Liver (tissue), 9 donors: ENCODE measurements around the gene LRRC71. TPM values are rescaled to one million over a fixed set of nuclear protein-coding genes. Genes with fewer than 3 reads are reported as not detected.

Experiments used
- DNase-seq: peaks from one replicate; pipeline ENCODE4 v3.0.0-alpha.2; 2017; ENCODE audit warnings: low spot score
- H3K27ac ChIP-seq, 2 donors: one replicate each; pipeline ENCODE4 v1.7.0; 2013; ENCODE audit warnings: inconsistent platforms in 2 of 2, low read length in 2 of 2, control low read depth in 1 of 2, low read depth in 1 of 2, mild to moderate bottlenecking in 1 of 2
- H3K27me3 ChIP-seq, 4 donors: one replicate each; pipeline versions ENCODE4 v1.6.1 to v1.7.0; 2013; ENCODE audit warnings: low read length in 3 of 4, inconsistent platforms in 1 of 4, mild to moderate bottlenecking in 1 of 4, moderate library complexity in 1 of 4; ENCODE audit not compliant: control insufficient read depth in 4 of 4, insufficient read depth in 4 of 4
- H3K36me3 ChIP-seq, 4 donors: one replicate each; pipeline versions ENCODE4 v1.6.1 to v1.7.0; 2013; ENCODE audit warnings: low read length in 3 of 4, mild to moderate bottlenecking in 3 of 4, low read depth in 1 of 4, moderate library complexity in 1 of 4; ENCODE audit not compliant: control insufficient read depth in 4 of 4, insufficient read depth in 3 of 4
- H3K4me1 ChIP-seq, 4 donors: one replicate each; pipeline versions ENCODE4 v1.6.1 to v1.7.0; 2013; ENCODE audit warnings: low read length in 3 of 4, mild to moderate bottlenecking in 3 of 4, moderate library complexity in 1 of 4; ENCODE audit not compliant: control insufficient read depth in 4 of 4, insufficient read depth in 4 of 4
- H3K4me3 ChIP-seq, 3 donors: one replicate each; pipeline versions ENCODE4 v1.6.1 to v1.7.0; 2013; ENCODE audit warnings: low read length in 3 of 3, control low read depth in 1 of 3, low read depth in 1 of 3, mild to moderate bottlenecking in 1 of 3
- H3K9ac ChIP-seq, 2 donors: one replicate each; pipeline ENCODE4 v1.7.0; 2013; ENCODE audit warnings: low read length in 2 of 2, mild to moderate bottlenecking in 2 of 2, moderate library complexity in 2 of 2, control low read depth in 1 of 2, low read depth in 1 of 2
- H3K9me3 ChIP-seq, 4 donors: one replicate each; pipeline versions ENCODE4 v1.6.1 to v1.7.0; 2013; ENCODE audit warnings: low read length in 3 of 4; ENCODE audit not compliant: control insufficient read depth in 4 of 4
- EGR1 ChIP-seq, 2 donors: IDR thresholded peaks; 2 replicates each; pipeline ENCODE4 v1.6.1; 2016 to 2018; ENCODE audit warnings: antibody characterized with exemption in 2 of 2, low read depth in 2 of 2
- FOXA1 ChIP-seq: IDR thresholded peaks from 2 replicates; pipeline ENCODE4 v1.6.1; 2016; ENCODE audit warnings: antibody characterized with exemption
- FOXA2 ChIP-seq: IDR thresholded peaks from 2 replicates; pipeline ENCODE4 v1.6.1; 2016; ENCODE audit warnings: antibody characterized with exemption
- GABPA ChIP-seq, 2 donors: IDR thresholded peaks in 1 of 2; conservative IDR thresholded peaks in 1 of 2; 2 replicates each; pipeline ENCODE4 v1.6.1; 2016; ENCODE audit warnings: antibody characterized with exemption in 2 of 2, mild to moderate bottlenecking in 1 of 2, moderate library complexity in 1 of 2
- NR2F2 ChIP-seq: IDR thresholded peaks from 2 replicates; pipeline ENCODE4 v1.6.1; 2016; ENCODE audit warnings: antibody characterized with exemption
- RAD21 ChIP-seq, 2 donors: IDR thresholded peaks; 2 replicates each; pipeline ENCODE4 v1.6.1; 2016; ENCODE audit warnings: antibody characterized with exemption in 2 of 2, mild to moderate bottlenecking in 2 of 2
- SP1 ChIP-seq: IDR thresholded peaks from 2 replicates; pipeline ENCODE4 v1.6.1; 2018; ENCODE audit warnings: antibody characterized with exemption, mild to moderate bottlenecking
- YY1 ChIP-seq: IDR thresholded peaks from 2 replicates; pipeline ENCODE4 v1.6.1; 2016; ENCODE audit warnings: antibody characterized with exemption, mild to moderate bottlenecking
- WGBS: extraction: QIAGEN DNeasy Blood & Tissue Kit; methylation state at CpG from one replicate; pipeline ENCODE4 v1.1.7; 2013; 5-methylcytosine and 5-hydroxymethylcytosine counted together
- polyA plus RNA-seq, 2 donors: library from polyadenylated mRNA; stranded (reverse) in 1 of 2; unstranded in 1 of 2; fragments of 200-250 nt in 1 of 2; fragments of >200 nt in 1 of 2; fragmentation: Nextera tagmentation in 1 of 2; extraction: Ambion mirVana in 1 of 2; gene quantifications; one replicate each; pipeline versions ENCODE4 v1.2.1 to v1.2.3, GENCODE V29; 2013 to 2015
- total RNA-seq, 2 donors: library from RNA; depleted of rRNA; stranded (reverse); fragments of >200 nt; gene quantifications; one replicate each; pipeline ENCODE4 v1.2.3, GENCODE V29; 2014
- TF ChIP-seq, protein P1 (sequence below): fragments of 150-350 bp; IDR thresholded peaks from 2 replicates; pipeline ENCODE4 v1.5.1; 2017; ENCODE audit warnings: improper control_type of control experiment, low read depth, low read length; ENCODE audit not compliant: missing input control
- TF ChIP-seq, protein P2 (sequence below): IDR thresholded peaks from 2 replicates; pipeline ENCODE4 v1.6.1; 2016; ENCODE audit warnings: antibody characterized with exemption
- TF ChIP-seq, protein P3 (sequence below): IDR thresholded peaks from 2 replicates; pipeline ENCODE4 v1.6.1; 2016; ENCODE audit warnings: antibody characterized with exemption
- TF ChIP-seq, protein P4 (sequence below): IDR thresholded peaks from 2 replicates; pipeline ENCODE4 v1.6.1; 2016; ENCODE audit warnings: antibody characterized with exemption
- TF ChIP-seq, protein P5 (sequence below): IDR thresholded peaks from 2 replicates; pipeline ENCODE4 v1.6.1; 2016; ENCODE audit warnings: antibody characterized with exemption, mild to moderate bottlenecking
- donor health status: healthy.
- donor health status: healthy.
- donor health status: healthy.
- donor health status: healthy.
- donor health status: healthy.

The LRRC71 gene
- total and polyA plus RNA-seq, 4 donors: 0.10 TPM; not detected in 3

DNA sequence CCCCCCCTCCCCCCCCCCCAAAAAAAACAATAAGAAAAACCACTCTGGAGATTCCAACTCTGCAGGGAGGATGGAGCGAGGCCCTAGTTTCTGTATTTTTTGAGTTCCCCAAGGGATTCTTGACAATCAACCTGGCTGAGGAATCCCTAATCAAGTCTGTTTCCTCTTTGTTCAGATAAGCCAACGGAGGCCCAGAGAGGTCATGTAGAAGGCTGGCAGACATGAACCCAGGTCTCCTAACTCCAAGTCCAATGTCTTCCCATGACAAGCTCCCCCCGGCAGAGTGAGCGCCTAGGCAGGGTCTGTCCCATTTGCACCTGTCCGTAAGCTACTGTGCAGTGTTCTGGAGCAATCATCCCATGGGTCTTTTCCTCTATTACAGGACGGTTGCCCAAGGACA is 39.5 kb downstream of the LRRC71 start (continued):
- TF ChIP-seq, protein P1, sequence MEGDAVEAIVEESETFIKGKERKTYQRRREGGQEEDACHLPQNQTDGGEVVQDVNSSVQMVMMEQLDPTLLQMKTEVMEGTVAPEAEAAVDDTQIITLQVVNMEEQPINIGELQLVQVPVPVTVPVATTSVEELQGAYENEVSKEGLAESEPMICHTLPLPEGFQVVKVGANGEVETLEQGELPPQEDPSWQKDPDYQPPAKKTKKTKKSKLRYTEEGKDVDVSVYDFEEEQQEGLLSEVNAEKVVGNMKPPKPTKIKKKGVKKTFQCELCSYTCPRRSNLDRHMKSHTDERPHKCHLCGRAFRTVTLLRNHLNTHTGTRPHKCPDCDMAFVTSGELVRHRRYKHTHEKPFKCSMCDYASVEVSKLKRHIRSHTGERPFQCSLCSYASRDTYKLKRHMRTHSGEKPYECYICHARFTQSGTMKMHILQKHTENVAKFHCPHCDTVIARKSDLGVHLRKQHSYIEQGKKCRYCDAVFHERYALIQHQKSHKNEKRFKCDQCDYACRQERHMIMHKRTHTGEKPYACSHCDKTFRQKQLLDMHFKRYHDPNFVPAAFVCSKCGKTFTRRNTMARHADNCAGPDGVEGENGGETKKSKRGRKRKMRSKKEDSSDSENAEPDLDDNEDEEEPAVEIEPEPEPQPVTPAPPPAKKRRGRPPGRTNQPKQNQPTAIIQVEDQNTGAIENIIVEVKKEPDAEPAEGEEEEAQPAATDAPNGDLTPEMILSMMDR: no peak

DNA sequence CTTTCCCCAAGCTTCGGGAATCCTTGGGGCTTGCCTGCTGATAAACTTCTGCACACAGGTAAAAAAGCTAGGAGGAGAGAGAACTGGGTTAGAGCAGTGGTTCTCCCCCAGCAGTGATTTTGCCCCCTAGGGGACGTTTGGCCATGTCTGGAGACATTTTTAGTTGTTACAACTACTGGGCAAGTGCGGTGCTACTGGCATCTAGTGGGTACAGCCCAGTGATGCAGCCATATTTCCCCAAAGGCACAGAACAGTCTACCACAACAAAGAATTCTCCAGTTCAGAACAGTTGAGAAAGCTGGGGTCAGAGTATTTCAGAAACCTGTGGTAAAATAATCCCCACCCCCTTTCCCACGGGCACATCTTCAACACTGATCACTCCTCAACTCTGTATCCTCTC is 41.3 kb downstream of the LRRC71 start:
- no peak overlapping the region for H3K9ac ChIP-seq
- WGBS: 83% methylated on average over 4 of the region's 4 CpGs
- no peak overlapping the region for H3K27ac ChIP-seq
- no peak overlapping the region for H3K4me3 ChIP-seq
- peaks cover 6 to 63% (median 44%) of the 10 kb centered on the region in 4 donors for H3K36me3 ChIP-seq
- H3K27me3 ChIP-seq: no peaks in the 10 kb centered on the region
- TF ChIP-seq, protein P2, sequence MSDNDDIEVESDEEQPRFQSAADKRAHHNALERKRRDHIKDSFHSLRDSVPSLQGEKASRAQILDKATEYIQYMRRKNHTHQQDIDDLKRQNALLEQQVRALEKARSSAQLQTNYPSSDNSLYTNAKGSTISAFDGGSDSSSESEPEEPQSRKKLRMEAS: no peak
- no peak for TF ChIP-seq RAD21 (IDR thresholded peaks at IDR 0.05)
- no peak for TF ChIP-seq FOXA1
- TF ChIP-seq, protein P3, sequence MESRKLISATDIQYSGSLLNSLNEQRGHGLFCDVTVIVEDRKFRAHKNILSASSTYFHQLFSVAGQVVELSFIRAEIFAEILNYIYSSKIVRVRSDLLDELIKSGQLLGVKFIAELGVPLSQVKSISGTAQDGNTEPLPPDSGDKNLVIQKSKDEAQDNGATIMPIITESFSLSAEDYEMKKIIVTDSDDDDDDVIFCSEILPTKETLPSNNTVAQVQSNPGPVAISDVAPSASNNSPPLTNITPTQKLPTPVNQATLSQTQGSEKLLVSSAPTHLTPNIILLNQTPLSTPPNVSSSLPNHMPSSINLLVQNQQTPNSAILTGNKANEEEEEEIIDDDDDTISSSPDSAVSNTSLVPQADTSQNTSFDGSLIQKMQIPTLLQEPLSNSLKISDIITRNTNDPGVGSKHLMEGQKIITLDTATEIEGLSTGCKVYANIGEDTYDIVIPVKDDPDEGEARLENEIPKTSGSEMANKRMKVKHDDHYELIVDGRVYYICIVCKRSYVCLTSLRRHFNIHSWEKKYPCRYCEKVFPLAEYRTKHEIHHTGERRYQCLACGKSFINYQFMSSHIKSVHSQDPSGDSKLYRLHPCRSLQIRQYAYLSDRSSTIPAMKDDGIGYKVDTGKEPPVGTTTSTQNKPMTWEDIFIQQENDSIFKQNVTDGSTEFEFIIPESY: no peak
- no peak for TF ChIP-seq SP1
- TF ChIP-seq, protein P4, sequence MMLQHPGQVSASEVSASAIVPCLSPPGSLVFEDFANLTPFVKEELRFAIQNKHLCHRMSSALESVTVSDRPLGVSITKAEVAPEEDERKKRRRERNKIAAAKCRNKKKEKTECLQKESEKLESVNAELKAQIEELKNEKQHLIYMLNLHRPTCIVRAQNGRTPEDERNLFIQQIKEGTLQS: no peak
- TF ChIP-seq NR2F2: no peak
- TF ChIP-seq YY1: no peak
- no peak for DNase-seq
- H3K4me1 ChIP-seq: no peaks in the 10 kb centered on the region
- no peaks in the 10 kb centered on the region for H3K9me3 ChIP-seq

DNA sequence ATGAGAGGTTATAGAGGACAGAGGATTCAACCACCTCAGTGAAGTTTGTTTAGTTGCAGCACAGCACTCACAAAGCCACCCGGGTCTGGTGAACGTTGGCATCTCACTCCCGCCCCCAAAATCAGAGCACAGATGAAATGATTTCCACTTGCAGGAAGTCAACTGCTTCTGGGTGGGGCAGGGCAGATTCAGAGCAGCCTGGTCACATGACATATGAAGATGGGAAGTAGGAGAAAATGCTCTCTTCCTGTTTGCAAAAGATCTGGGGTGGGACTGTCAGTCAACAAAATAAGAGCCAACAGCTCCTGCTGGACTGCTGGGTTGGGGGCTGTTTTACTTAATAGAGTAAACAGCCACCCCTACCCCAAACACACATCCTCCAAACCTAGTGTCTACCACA is 43.2 kb downstream of the LRRC71 start:
- TF ChIP-seq, protein P5, sequence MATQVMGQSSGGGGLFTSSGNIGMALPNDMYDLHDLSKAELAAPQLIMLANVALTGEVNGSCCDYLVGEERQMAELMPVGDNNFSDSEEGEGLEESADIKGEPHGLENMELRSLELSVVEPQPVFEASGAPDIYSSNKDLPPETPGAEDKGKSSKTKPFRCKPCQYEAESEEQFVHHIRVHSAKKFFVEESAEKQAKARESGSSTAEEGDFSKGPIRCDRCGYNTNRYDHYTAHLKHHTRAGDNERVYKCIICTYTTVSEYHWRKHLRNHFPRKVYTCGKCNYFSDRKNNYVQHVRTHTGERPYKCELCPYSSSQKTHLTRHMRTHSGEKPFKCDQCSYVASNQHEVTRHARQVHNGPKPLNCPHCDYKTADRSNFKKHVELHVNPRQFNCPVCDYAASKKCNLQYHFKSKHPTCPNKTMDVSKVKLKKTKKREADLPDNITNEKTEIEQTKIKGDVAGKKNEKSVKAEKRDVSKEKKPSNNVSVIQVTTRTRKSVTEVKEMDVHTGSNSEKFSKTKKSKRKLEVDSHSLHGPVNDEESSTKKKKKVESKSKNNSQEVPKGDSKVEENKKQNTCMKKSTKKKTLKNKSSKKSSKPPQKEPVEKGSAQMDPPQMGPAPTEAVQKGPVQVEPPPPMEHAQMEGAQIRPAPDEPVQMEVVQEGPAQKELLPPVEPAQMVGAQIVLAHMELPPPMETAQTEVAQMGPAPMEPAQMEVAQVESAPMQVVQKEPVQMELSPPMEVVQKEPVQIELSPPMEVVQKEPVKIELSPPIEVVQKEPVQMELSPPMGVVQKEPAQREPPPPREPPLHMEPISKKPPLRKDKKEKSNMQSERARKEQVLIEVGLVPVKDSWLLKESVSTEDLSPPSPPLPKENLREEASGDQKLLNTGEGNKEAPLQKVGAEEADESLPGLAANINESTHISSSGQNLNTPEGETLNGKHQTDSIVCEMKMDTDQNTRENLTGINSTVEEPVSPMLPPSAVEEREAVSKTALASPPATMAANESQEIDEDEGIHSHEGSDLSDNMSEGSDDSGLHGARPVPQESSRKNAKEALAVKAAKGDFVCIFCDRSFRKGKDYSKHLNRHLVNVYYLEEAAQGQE: no peak
- TF ChIP-seq FOXA1: no peak
- TF ChIP-seq, protein P4: no peak
- no peak for TF ChIP-seq FOXA2
- TF ChIP-seq, protein P2: no peak
- TF ChIP-seq EGR1 (IDR thresholded peaks at IDR 0.05; ENCODE audit: low read depth in 2 of 2): no peak
- TF ChIP-seq, protein P3: no peak
- no peak for TF ChIP-seq YY1
- no peak for TF ChIP-seq GABPA (IDR thresholded peaks at IDR 0.05 in 1 of 2, conservative IDR thresholded peaks at IDR 0.05 in 1 of 2)
- TF ChIP-seq RAD21 (IDR thresholded peaks at IDR 0.05): no peak
- H3K9me3 ChIP-seq: no peaks in the 10 kb centered on the region
- DNase-seq: no peak
- H3K27ac ChIP-seq: no peak overlapping the region
- H3K27me3 ChIP-seq: no peaks in the 10 kb centered on the region
- H3K4me1 ChIP-seq: no peaks in the 10 kb centered on the region
- H3K4me3 ChIP-seq: no peak overlapping the region
- H3K9ac ChIP-seq: no peak overlapping the region
- H3K36me3 ChIP-seq: peaks cover 10 to 59% (median 41%) of the 10 kb centered on the region in 4 donors
- WGBS: 38% methylated on average over 3 of the region's 3 CpGs
